ENCODE results near the gene C1orf53. TPM values are rescaled to one million over a fixed set of nuclear protein-coding genes. Genes with fewer than 3 reads are reported as not detected.

Gene C1orf53
- total and polyA plus RNA-seq, 2 of the 4 experiments (the other 2 are of a cell fraction) = 4.8 to 7.0 TPM

DNA sequence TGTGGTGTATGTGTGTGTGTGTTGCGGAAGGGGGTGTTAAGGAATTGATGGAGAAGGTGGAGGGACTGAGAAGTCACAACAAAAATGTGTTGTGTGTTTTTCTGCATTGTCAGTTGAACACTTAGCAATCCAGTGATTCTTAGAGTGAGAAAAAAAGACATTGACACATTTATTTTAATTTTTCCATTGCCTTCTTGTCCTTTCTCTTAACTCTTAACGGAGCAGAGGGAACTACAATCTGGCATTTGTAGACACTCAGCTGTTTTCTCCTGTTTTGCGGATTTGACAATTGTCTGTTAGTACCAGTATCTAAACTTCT, 725 bp downstream of the C1orf53 start:
- no peak for DNase-seq
- dilution Hi-C loops (cut with HindIII; ENCODE audit: low sequenced_read_pairs, unreplicated experiment) = no loop called here
- Histone ChIP-seq H4K8ac (ENCODE audit: low read depth in 2 of 2, low read length in 2 of 2) (peak overlapping the region; percentile 83 to 98), H2BK20ac (ENCODE audit: low read depth, low read length) (peak overlapping the region; percentile 23; the same call in 1 of the 2 replicates), H4K20me1 (ENCODE audit: insufficient read depth, low read length) (no peaks in the 10 kb centered on the region), H2BK15ac (ENCODE audit: low read depth, low read length) (peak overlapping the region; percentile 79; the same call in 1 of the 3 replicates), H3K23ac (ENCODE audit: low read depth, low read length) (peak overlapping the region; percentile 80), H2AK5ac (ENCODE audit: low read depth, low read length) (0 out of 2 replicates have a peak overlapping the region, but pooled peaks have one; percentile 13), H2AK9ac (replicated peaks; ENCODE audit: low read depth, low read length, poor library complexity) (peak overlapping the region; percentile 83), H3K9me3 (ENCODE audit: control insufficient read depth, insufficient read depth, low read length) (no peaks in the 10 kb centered on the region), H4K5ac (ENCODE audit: low read depth, low read length) (peak overlapping the region; percentile 96), H3K79me1 (ENCODE audit: low read depth in 1 of 2, low read length in 2 of 2) (peaks cover 0 to 3% of the 10 kb centered on the region in 2 experiments; a peak in 1 of 4 replicates), H2AFZ (replicated peaks; ENCODE audit: low read length, poor library complexity) (peak overlapping the region; percentile 99), H3K4me1 (ENCODE audit: control insufficient read depth, insufficient read depth, low read length) (no peaks in the 10 kb centered on the region), H3K18ac (ENCODE audit: low read depth, low read length) (peak overlapping the region; percentile 85), H3K56ac (ENCODE audit: extremely low read depth, insufficient read depth, low read length) (peak overlapping the region; percentile 73), H3K9ac (ENCODE audit: low read depth, low read length) (peak overlapping the region; percentile 83), H3K27me3 (ENCODE audit: control insufficient read depth, insufficient read depth, low read length) (peaks cover 12% of the 10 kb centered on the region), H3K4me2 (ENCODE audit: low read depth, low read length) (peak overlapping the region; percentile 90), H2BK5ac (ENCODE audit: low read depth, low read length, poor library complexity, severe bottlenecking) (peak overlapping the region; percentile 64), H3K14ac (replicated peaks; ENCODE audit: low read depth, low read length) (peak overlapping the region; percentile 96), H4K91ac (ENCODE audit: insufficient read depth, low read depth, low read length) (peak overlapping the region; percentile 92), H3K4ac (ENCODE audit: low read depth, low read length) (peak overlapping the region; percentile 84), H3K4me3 (ENCODE audit: insufficient read depth, low read depth, low read length) (peak overlapping the region; percentile 82), H3K9me1 (ENCODE audit: insufficient read depth, low read length) (no peaks in the 10 kb centered on the region; the same call in 1 of the 2 replicates), H3K36me3 (ENCODE audit: control insufficient read depth, insufficient read depth, low read length) (no peaks in the 10 kb centered on the region), H3K27ac (ENCODE audit: insufficient read depth, low read length) (peak overlapping the region; percentile 40), H2BK120ac (ENCODE audit: low read depth, low read length) (peak overlapping the region; percentile 85)
- no TSS peak for BruUV-seq (replicated peaks)
- POLR2A ChIA-PET (ENCODE audit: unreplicated experiment) = interaction anchor here (0.5 to 0.6 kb wide), 2 partner anchors 16 to 110 kb away, joined by 3 to 5 read pairs; no protein-coding TSS in a partner anchor
- in situ Hi-C loops (cut with MboI; ENCODE audit: low sequenced_read_pairs) = loop anchor here (25.0 kb wide), 1 partner anchor 784 kb away; no protein-coding TSS in a partner anchor
- CTCF ChIA-PET = no interaction called here
- ATAC-seq (ENCODE audit: low read depth) = peak; percentile 16; the same call in 1 of the 2 replicates
- no peak for TF ChIP-seq POLR2A (IDR thresholded peaks at IDR 0.05; ENCODE audit: low read depth, low read length)
- TF ChIP-seq, protein P1, sequence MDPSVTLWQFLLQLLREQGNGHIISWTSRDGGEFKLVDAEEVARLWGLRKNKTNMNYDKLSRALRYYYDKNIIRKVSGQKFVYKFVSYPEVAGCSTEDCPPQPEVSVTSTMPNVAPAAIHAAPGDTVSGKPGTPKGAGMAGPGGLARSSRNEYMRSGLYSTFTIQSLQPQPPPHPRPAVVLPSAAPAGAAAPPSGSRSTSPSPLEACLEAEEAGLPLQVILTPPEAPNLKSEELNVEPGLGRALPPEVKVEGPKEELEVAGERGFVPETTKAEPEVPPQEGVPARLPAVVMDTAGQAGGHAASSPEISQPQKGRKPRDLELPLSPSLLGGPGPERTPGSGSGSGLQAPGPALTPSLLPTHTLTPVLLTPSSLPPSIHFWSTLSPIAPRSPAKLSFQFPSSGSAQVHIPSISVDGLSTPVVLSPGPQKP (IDR thresholded peaks at IDR 0.05; ENCODE audit: borderline replicate concordance, low read depth, low read length) = no peak
- no peak for TF ChIP-seq RAD21 (IDR thresholded peaks at IDR 0.05; ENCODE audit: low read length)
- TF ChIP-seq CEBPB (IDR thresholded peaks at IDR 0.05; ENCODE audit: low read depth, low read length) = no peak
- TF ChIP-seq MAZ (IDR thresholded peaks at IDR 0.05; ENCODE audit: borderline replicate concordance, low read depth, low read length) = no peak
- no peak for TF ChIP-seq RCOR1 (IDR thresholded peaks at IDR 0.05; ENCODE audit: insufficient replicate concordance, low read length)
- TF ChIP-seq, protein P2, sequence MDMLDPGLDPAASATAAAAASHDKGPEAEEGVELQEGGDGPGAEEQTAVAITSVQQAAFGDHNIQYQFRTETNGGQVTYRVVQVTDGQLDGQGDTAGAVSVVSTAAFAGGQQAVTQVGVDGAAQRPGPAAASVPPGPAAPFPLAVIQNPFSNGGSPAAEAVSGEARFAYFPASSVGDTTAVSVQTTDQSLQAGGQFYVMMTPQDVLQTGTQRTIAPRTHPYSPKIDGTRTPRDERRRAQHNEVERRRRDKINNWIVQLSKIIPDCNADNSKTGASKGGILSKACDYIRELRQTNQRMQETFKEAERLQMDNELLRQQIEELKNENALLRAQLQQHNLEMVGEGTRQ (IDR thresholded peaks at IDR 0.05; ENCODE audit: low read depth, low read length) = no peak
- TF ChIP-seq MAFK (IDR thresholded peaks at IDR 0.05; ENCODE audit: low read depth, low read length) = no peak
- TF ChIP-seq BHLHE40 (IDR thresholded peaks at IDR 0.05; ENCODE audit: low read depth, low read length) = no peak
- no peak for TF ChIP-seq NFE2L2 (IDR thresholded peaks at IDR 0.05; ENCODE audit: low read depth, low read length)
- TF ChIP-seq, protein P3, sequence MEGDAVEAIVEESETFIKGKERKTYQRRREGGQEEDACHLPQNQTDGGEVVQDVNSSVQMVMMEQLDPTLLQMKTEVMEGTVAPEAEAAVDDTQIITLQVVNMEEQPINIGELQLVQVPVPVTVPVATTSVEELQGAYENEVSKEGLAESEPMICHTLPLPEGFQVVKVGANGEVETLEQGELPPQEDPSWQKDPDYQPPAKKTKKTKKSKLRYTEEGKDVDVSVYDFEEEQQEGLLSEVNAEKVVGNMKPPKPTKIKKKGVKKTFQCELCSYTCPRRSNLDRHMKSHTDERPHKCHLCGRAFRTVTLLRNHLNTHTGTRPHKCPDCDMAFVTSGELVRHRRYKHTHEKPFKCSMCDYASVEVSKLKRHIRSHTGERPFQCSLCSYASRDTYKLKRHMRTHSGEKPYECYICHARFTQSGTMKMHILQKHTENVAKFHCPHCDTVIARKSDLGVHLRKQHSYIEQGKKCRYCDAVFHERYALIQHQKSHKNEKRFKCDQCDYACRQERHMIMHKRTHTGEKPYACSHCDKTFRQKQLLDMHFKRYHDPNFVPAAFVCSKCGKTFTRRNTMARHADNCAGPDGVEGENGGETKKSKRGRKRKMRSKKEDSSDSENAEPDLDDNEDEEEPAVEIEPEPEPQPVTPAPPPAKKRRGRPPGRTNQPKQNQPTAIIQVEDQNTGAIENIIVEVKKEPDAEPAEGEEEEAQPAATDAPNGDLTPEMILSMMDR (conservative IDR thresholded peaks at IDR 0.05; ENCODE audit: low read depth, low read length) = no peak
- no peak for TF ChIP-seq MXI1 (IDR thresholded peaks at IDR 0.05; ENCODE audit: borderline replicate concordance, low read depth, low read length)
- no CpG with 5 or more reads among the region's 3 CpGs for WGBS, 2 experiments (ENCODE audit: extremely low coverage in 2 of 2, insufficient read length in 1 of 2)
- intact Hi-C loops (cut with micrococcal nuclease) = loop anchor here (5.0 kb wide), 1 partner anchor 121 kb away; no protein-coding TSS in a partner anchor
